ENCODE data around the gene COL16A1.

- no peak for TF ChIP-seq POLR2A (IDR thresholded peaks at IDR 0.05)
- TF ChIP-seq CTCF (IDR thresholded peaks at IDR 0.05): no peak
Observed at GRCh38 chr1:31732343-31732742, 28.5 kb upstream of the COL16A1 start.

Data from lower leg skin (tissue), 3 donors.